GM12891 (cell line): ENCODE results near the gene ATP2B2.

Experiments
- PAX5 ChIP-seq: IDR thresholded peaks from 2 replicates; pipeline ENCODE4 v1.6.1; 2011; ENCODE audit warnings: low read length, moderate library complexity, mild to moderate bottlenecking; ENCODE audit not compliant: insufficient read depth, severe bottlenecking
- POLR2A ChIP-seq: IDR thresholded peaks from 2 replicates; pipeline ENCODE4 v1.6.1; 2011; ENCODE audit warnings: low read depth, low read length, control low read depth
- POLR2AphosphoS5 ChIP-seq: IDR thresholded peaks from 2 replicates; pipeline ENCODE4 v1.6.1; 2011; ENCODE audit warnings: low read depth, low read length, control low read depth
- SPI1 ChIP-seq: IDR thresholded peaks from 2 replicates; pipeline ENCODE4 v1.6.1; 2011; ENCODE audit warnings: low read depth, low read length, control low read depth
- TAF1 ChIP-seq: IDR thresholded peaks from 2 replicates; pipeline ENCODE4 v1.6.1; 2011; ENCODE audit warnings: low read depth, low read length, control low read depth

DNA sequence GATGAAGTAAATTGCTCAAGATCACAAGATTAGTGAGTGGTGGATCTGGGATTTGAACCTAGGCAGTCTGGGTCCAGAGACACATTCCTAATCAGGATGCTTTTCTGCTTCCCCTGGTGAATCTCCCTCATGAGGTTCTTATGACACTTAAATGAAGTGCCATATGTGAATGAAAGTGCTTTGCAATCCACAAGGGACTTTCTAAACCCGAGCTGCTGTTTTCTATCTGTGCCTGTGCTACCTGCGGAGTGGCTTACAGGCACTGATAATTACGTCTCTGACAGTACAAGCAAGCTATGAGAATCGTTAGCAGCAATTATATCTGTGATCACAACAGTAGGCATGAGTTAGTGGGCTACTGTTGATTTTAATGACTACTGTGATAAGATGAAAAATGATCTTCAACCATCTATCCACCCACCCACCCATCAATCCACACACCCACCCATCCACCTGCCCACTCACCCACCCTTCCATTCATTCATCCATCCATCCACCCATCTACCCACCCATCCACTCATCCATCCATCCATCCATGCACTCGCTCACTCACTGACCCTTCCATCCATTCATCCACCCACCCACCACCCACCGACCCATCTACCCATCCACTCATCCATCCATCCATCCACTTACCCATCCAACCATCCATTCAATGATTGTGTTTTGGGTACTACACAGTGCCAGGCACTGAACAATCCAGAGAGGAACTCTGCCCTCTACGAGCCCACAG, 51.8 kb downstream of the ATP2B2 start:
- TF ChIP-seq POLR2AphosphoS5 (no peak), TAF1 (no peak), POLR2A (no peak), SPI1 (no peak), PAX5 (no peak)
